GM12872 (cell line): Measurements from ENCODE around the gene ASIC4.

Experiments used
- TF ChIP-seq, protein P1 (sequence below): IDR thresholded peaks from 3 replicates; pipeline ENCODE4 v1.5.1; 2011; ENCODE audit warnings: low read depth, mild to moderate bottlenecking, low read length, moderate library complexity; ENCODE audit not compliant: insufficient read depth

The ASIC4 gene

DNA sequence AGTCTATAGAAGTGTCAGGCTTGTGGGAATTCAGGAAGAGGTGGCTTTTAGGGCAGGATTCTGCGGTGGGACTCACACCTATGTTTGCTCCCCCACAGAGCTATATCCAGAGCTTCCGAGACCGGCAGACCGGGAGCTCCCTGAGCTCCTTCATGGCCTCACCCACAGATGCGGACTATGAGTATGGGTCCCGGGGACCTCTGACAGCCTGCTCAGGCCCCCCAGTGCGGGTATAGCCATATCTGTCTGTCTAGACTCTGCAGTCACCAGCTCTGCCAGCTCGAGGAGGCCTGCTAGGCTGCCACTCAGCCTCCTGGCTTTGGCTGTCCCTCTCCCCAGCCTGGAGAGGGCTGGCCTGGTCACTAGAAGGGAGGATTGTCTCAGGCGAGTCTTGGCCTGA, 35.3 kb downstream of the ASIC4 start:
- TF ChIP-seq, protein P1, sequence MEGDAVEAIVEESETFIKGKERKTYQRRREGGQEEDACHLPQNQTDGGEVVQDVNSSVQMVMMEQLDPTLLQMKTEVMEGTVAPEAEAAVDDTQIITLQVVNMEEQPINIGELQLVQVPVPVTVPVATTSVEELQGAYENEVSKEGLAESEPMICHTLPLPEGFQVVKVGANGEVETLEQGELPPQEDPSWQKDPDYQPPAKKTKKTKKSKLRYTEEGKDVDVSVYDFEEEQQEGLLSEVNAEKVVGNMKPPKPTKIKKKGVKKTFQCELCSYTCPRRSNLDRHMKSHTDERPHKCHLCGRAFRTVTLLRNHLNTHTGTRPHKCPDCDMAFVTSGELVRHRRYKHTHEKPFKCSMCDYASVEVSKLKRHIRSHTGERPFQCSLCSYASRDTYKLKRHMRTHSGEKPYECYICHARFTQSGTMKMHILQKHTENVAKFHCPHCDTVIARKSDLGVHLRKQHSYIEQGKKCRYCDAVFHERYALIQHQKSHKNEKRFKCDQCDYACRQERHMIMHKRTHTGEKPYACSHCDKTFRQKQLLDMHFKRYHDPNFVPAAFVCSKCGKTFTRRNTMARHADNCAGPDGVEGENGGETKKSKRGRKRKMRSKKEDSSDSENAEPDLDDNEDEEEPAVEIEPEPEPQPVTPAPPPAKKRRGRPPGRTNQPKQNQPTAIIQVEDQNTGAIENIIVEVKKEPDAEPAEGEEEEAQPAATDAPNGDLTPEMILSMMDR: no peak

DNA sequence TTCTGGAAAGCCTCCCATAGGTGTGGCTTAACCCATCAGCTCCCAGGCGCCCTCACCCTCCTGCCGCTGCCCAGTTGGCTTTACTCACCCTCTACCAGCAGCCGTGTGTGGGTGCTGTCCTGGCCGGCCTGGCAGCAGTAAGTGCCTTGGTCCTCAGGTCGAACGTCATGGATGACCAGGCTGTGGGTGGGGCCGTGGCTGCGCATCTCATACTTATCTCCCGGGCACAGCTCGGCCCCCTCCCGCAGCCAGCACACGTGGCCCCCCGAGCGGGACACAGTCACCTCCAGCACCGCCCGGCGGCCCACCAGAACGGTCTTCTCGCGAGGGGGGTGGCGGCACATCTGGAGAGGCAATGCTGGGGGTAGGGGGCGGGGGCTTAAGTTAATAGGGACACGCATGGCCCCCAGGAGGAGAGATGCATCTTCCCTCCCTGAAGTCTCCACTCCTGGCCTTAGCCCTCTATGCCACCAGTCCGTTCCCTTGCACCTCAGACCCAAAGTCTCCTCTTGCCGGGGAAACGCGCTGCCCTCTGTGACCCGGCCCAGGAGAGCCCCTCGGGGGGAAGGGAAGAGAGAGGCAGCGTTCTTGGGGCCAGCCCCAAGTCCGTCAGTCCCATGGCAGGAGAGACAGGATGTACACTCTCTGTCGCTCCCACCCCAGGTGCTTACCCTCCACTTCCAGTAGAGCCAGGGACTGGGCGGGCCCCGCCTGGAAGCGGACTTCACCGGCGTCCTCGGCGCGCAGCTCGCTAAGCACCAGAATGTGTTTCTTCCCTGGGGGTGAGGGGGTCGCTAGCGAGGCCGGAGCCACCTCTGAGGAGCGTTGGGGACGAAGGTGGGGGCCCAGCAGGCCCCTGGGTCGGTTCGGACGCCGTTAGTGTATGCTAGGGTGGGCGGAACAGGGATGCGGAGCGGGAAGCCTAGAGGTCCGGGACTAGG, 37.4 kb downstream of the ASIC4 start:
- TF ChIP-seq, protein P1: no peak

DNA sequence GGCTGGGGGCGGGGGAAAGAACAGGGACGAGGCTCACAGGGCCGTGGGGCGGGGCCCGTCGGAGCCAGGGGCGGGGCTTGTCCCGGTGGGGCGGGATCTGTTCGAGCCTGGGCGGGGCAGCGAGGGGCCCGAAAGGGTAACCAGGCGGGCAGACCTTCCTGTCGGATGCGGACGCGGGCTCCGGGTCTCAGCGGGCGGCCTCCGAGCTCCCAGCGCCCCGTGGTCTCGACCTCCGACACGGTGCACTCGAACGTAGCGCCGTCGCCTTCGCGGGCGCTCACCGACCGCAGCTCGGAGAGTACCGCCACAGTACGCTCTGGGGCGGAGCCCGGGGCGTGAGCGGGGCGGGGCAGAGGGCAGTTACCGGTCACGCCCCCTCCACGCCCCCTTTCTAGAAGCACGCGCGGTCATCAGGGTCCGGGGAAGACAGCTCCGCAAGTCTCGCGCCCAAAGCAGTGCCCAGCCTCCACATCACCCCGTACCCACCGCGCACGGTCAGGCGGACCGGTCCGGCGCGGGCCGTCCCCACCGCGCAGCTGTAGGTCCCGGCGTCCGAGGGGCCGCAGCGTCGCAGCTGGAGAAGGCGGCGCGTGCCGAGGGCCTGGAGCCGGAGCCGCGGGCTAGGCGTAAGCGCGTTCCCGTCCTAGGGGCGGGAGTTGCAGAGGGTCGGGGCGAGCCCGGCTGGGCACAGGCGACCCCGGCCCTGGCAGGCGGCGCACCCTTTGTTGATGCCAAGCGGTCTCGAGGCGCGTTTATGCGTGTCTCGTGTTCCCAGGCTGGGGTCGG, 38.3 kb downstream of the ASIC4 start:
- TF ChIP-seq, protein P1: no peak

DNA sequence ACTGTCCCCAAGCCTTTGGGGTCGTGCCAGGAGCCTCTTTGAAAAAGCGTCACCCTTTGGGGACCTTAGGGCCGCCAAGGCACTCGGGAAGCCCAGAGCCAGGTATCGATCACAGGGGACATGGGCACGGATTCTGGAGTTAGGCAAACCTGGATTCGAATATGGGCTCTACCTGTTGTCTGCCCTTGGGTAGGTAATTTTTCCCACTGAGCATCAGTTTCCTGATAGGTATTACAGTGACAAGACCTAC, 38.8 kb downstream of the ASIC4 start:
- TF ChIP-seq, protein P1: no peak

DNA sequence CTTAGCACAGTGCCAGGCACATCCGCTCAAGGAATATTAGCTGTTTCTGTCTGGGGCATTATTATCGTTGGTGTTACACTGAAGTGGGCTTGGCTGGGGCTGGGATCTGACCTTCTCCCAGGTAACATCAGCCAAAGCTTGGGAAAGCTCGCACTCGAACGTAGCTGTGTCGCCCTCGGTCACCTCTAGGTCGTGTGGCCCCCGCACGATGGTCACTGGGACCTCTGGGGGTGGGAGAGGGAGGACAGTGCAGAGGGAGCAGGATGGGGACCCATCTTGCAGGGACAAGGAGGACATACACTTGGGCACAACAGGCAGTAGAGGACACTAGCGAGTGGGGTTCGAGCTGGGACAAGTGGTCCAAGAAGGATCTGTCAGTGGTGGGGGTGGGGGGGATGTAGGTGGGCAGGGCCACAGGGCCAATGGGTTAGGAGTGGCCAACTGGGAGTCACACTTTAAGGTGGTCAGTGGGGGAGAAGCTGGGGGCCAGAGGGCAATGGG, 39.2 kb downstream of the ASIC4 start:
- TF ChIP-seq, protein P1: no peak

DNA sequence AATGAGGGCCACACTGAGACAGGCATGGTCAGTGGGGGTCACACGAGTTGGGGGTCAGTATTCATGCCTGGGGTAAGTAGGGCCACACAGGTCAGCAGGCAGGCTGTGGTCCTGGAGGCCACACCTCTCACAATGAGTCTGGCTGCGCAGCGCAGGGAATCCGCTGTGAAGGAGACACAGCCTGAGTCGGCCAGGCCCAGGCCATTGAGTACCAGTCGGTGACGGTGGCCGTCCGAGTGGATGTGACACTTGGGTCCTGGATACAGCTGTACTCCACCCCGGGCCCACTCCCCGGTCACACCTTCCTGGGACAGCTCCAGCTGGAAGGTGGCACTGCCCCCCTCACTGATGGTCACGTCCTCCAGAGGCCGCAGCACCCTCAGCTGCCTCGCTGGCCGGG, 40.1 kb downstream of the ASIC4 start:
- TF ChIP-seq, protein P1: no peak

DNA sequence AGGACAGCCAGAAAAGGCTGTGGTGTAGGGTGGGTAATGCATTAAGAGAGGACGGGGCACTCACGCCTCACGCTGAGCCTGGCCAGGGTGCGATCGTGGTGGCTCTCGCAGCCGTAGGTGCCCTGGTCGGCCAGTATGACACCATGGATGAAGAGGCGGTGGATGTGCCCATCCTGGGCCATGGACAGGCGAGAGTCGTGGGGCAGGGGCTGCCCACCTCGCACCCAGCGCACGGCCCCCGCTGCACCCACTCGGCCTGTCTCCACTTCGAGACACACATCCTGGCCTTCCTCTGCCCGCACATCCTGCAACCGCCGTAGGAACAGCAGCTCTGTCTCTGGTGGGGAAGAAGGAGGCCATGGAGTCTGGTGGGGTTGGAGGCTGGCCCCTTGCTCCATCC, 41.7 kb downstream of the ASIC4 start:
- TF ChIP-seq, protein P1: no peak
